Ectodermal cell (in vitro differentiated cells): Measurements from ENCODE around the gene SLC5A6.

ENCODE experiments used
- H3K27ac ChIP-seq: 2 replicates; pipeline ENCODE4 v1.7.0; 2013; ENCODE audit warnings: mild to moderate bottlenecking, low read depth, low read length; ENCODE audit not compliant: insufficient read depth, poor library complexity, severe bottlenecking
- H3K27me3 ChIP-seq: 2 replicates; pipeline ENCODE4 v1.7.0; 2013; ENCODE audit warnings: mild to moderate bottlenecking, low read length; ENCODE audit not compliant: insufficient read depth, control insufficient read depth, poor library complexity, severe bottlenecking
- H3K36me3 ChIP-seq: one replicate; pipeline ENCODE4 v1.7.0; 2013; ENCODE audit warnings: low read length; ENCODE audit not compliant: control insufficient read depth, insufficient read depth
- H3K4me1 ChIP-seq: one replicate; pipeline ENCODE4 v1.7.0; 2013; ENCODE audit warnings: low read length; ENCODE audit not compliant: control insufficient read depth, insufficient read depth
- H3K4me3 ChIP-seq: 2 replicates; pipeline ENCODE4 v1.7.0; 2013; ENCODE audit warnings: low read depth, low read length, control low read depth; ENCODE audit not compliant: insufficient read depth
- H3K9me3 ChIP-seq: 2 replicates; pipeline ENCODE4 v1.7.0; 2013; ENCODE audit warnings: mild to moderate bottlenecking, low read length, moderate library complexity; ENCODE audit not compliant: control insufficient read depth
- WGBS, 2 experiments: methylation state at CpG; one replicate each; pipeline ENCODE4 v1.1.7; 2013; ENCODE audit warnings: missing lambda C conversion rate in 2 of 2; 5-methylcytosine and 5-hydroxymethylcytosine counted together

SLC5A6 gene

DNA sequence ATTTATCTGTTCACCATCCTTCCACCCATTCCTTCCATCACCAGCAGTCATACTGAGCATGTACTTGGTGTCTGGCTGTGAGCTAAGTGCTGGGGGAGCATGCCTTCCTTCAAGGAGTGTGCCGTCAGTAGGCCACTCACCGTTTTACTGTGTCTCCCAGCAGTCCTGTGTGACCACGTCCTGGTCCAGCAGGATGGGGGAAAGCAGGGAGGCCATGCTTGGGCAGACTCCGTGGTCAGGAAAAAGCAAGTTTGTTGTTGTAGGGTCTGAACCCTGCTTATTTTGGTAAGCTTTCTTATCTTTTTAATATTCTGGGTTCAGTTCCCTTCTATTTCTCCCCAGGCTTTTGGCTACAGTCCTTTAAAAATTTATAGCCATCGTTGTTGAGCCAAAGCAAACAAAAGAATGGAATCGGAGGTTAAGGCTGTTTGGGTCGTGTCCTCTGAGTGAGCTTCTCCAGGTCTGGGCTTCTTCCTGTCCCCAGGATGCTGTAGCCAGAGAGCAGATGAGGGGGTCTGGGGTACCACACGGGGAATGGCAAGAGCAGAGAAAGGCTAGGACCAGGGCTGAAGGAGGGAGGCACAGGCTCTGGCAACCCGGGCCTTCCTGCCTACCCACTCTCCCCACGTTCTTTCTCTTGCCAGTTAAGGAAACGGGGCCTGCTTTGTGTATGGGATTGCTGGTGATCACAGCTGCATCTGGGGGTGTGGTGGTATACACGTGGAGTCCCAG is 37.3 kb upstream of the SLC5A6 start:
- WGBS, 2 experiments, result 83 to 87% methylated on average over 12 of the region's 12 CpGs
- no peaks in the 10 kb centered on the region for H3K4me1 ChIP-seq
- H3K27ac ChIP-seq, result no peak overlapping the region
- H3K4me3 ChIP-seq, result no peak overlapping the region
- H3K36me3 ChIP-seq, result peaks cover 1% of the 10 kb centered on the region
- H3K9me3 ChIP-seq, result no peaks in the 10 kb centered on the region
- H3K27me3 ChIP-seq, result peaks cover 12% of the 10 kb centered on the region

DNA sequence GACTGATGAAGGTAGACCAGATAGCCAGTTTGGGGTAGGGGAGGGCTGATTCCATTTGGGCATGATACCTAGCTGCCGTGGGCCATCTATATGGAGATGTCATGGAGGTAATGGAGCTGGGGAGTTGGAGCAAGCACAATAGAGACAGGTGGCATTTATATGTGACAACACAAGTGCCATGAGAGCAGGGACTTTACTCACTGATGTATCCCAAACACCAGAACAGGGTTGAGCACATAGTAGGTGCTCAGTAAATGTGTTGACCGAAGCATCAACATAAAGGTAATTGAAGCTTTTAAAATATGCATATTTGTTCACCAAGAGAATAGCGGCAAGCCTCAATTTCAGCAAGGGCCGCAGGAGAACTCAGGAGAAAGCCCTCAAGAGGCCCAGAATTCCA is 35.8 kb upstream of the SLC5A6 start:
- Histone ChIP-seq H3K27ac (no peak overlapping the region), H3K27me3 (peaks cover 12% of the 10 kb centered on the region), H3K9me3 (no peaks in the 10 kb centered on the region), H3K4me1 (no peaks in the 10 kb centered on the region), H3K4me3 (no peak overlapping the region), H3K36me3 (peaks cover 16% of the 10 kb centered on the region)
- WGBS, 2 experiments, result 69 to 72% methylated on average over 4 of the region's 4 CpGs

DNA sequence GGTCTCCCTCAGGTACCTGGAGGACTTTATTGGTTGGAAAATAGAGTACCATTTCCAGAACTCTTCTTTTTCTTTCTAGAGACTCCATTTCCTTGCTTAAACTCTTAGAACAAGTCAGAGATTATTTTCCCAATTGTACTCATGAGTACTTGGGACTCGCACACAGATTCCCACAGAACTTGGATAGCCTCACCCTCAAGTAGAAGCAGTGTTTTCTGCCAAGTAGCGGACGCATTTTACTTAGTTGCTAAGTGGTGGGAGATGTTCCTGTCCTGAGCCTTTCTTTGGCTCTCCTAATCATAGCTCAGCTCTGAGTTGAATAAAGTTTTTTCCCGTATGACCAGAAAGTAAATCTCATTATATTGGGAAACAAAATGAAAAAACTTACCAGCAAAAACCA is 33.6 kb upstream of the SLC5A6 start:
- Histone ChIP-seq H3K9me3 (no peaks in the 10 kb centered on the region), H3K4me3 (no peak overlapping the region), H3K36me3 (peaks cover 37% of the 10 kb centered on the region), H3K27me3 (peaks cover 2% of the 10 kb centered on the region), H3K27ac (no peak overlapping the region), H3K4me1 (no peaks in the 10 kb centered on the region)
- 93 to 97% methylated on average over 4 of the region's 4 CpGs for WGBS, 2 experiments

DNA sequence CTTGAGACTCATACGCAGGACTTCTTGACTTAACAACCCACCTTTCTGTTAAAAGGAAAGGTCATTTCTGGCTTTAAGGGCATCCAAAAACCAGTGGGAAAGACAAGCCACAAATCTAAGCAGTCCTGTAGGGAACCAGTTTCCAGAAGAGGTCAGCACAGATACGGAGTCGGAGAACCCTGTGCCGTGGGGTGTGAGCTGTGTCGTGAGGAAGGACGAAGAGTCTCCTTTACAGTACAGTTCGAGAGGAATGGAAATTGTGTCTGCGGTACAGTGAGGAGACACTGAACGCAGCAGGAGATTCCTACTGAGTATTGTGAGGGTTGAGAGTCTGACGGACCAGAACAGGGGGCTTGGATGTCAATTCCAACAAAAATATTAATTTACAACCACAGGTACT is 33.0 kb upstream of the SLC5A6 start:
- no peak overlapping the region for H3K4me3 ChIP-seq
- H3K27ac ChIP-seq, result no peak overlapping the region
- 91 to 94% methylated on average over 9 to 10 of the region's 10 CpGs for WGBS, 2 experiments

DNA sequence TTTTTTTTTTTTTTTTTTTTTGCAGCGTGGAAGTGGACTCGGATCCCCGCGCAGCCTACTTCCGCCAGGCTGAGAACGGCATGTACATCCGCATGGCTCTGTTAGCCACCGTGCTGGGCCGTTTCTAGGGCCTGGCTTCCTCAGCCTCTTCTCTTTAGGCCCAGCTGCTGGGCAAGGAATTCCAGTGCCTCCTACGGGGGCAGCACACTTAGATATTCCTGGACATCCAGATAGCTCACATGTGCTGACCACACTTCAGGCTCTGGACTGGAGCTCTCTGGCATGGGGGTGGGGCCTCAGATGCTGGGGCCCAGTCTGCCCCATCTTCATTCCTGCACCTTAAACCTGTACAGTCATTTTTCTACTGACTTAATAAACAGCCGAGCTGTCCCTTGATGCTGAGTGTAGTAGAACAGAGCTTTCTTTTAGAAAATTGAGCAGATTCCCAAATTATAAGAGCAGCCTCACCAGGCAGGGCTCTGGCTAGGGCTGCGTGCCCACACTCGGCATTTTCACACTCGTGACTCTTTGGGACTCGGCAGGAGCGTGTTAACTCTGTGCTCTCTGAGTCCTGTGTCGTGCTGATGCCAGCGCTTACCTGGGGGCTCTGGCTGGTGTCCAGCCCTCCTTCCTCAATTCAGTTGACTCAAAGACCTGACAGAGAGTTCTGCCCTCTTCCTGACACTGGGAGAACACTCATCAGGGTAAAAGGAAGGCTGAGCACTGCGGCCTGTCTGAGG is 31.5 kb upstream of the SLC5A6 start:
- Histone ChIP-seq H3K9me3 (no peaks in the 10 kb centered on the region), H3K4me1 (no peaks in the 10 kb centered on the region), H3K27ac (no peak overlapping the region), H3K4me3 (no peak overlapping the region), H3K27me3 (no peaks in the 10 kb centered on the region), H3K36me3 (peaks cover 54% of the 10 kb centered on the region)
- WGBS, 2 experiments, result 92 to 94% methylated on average over 19 of the region's 19 CpGs

More for the DNA sequence above, 33.0 kb upstream of the SLC5A6 start:
- no peaks in the 10 kb centered on the region for H3K27me3 ChIP-seq
- H3K4me1 ChIP-seq, result no peaks in the 10 kb centered on the region
- peaks cover 42% of the 10 kb centered on the region for H3K36me3 ChIP-seq
- no peaks in the 10 kb centered on the region for H3K9me3 ChIP-seq

DNA sequence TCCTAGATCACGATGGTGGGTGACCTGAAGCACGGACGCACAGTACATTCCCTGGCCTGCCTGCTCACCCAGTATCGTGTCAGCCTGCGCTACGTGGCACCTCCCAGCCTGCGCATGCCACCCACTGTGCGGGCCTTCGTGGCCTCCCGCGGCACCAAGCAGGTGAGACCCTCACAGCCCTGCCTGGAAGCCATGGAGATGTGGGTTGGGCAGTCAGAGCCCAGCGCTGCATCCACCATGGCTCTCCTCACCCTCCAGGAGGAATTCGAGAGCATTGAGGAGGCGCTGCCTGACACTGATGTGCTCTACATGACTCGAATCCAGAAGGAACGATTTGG is 30.5 kb upstream of the SLC5A6 start:
- 96 to 97% methylated on average over 16 of the region's 16 CpGs for WGBS, 2 experiments
- no peak overlapping the region for H3K27ac ChIP-seq
- H3K36me3 ChIP-seq, result peaks cover 60% of the 10 kb centered on the region
- H3K4me1 ChIP-seq, result no peaks in the 10 kb centered on the region
- H3K27me3 ChIP-seq, result no peaks in the 10 kb centered on the region
- H3K9me3 ChIP-seq, result no peaks in the 10 kb centered on the region
- H3K4me3 ChIP-seq, result no peak overlapping the region

DNA sequence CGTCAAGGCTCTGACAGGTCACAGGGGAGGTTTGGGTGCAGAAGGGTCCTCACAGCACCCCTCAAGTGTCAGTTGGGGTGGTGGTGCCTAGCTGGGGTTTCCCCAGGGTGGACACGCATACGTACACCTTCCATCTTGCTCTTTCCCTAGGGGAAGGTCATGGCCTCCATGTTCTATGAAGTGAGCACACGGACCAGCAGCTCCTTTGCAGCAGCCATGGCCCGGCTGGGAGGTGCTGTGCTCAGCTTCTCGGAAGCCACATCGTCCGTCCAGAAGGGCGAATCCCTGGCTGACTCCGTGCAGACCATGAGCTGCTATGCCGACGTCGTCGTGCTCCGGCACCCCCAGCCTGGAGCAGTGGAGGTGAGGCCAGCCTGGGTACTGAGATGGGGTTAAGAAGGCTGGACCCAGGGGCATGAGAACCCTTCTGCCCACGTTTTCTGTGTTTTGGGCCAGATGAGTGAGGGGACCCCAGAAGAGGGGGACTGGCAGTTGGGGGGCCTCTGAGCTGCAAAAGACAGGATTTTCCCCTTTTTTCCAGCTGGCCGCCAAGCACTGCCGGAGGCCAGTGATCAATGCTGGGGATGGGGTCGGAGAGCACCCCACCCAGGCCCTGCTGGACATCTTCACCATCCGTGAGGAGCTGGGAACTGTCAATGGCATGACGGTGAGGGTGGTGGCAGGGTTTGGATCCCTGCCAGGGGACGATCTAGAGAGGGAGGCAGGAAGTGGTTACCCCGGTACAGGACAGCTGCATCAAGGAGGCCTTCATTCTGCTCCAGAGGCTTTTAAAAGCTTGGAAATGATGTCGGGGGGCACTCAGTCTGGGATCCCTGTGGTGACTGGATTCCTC is 29.9 kb upstream of the SLC5A6 start:
- WGBS, 2 experiments, result 95 to 96% methylated on average over 24 of the region's 24 CpGs
- Histone ChIP-seq H3K4me1 (no peaks in the 10 kb centered on the region), H3K27me3 (no peaks in the 10 kb centered on the region), H3K9me3 (no peaks in the 10 kb centered on the region), H3K4me3 (no peak overlapping the region), H3K36me3 (peaks cover 66% of the 10 kb centered on the region), H3K27ac (no peak overlapping the region)

DNA sequence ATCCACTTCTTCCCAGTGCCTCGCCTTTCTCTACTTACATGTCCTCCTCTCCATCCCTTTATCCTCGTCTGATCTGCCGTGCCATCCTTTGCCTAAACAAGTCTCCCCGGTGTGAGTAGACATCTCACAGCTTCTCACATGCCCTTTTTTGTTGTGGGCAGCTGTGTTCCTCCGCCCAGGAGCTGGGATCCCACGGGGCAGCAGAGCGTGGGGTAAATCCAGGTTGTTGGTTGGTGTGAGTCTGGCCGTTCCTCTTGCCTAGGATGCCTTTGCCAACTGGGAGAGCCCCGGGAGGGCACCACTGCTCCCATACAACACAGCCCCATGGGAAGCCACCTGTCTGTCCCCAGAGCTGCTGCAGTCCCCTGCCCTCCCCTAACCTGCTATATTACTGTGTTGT is 28.3 kb upstream of the SLC5A6 start:
- no peak overlapping the region for H3K27ac ChIP-seq
- H3K4me3 ChIP-seq, result no peak overlapping the region
- H3K36me3 ChIP-seq, result peaks cover 79% of the 10 kb centered on the region
- H3K27me3 ChIP-seq, result no peaks in the 10 kb centered on the region
- WGBS, 2 experiments, result 95 to 97% methylated on average over 9 of the region's 9 CpGs
- no peaks in the 10 kb centered on the region for H3K9me3 ChIP-seq
- H3K4me1 ChIP-seq, result no peaks in the 10 kb centered on the region

DNA sequence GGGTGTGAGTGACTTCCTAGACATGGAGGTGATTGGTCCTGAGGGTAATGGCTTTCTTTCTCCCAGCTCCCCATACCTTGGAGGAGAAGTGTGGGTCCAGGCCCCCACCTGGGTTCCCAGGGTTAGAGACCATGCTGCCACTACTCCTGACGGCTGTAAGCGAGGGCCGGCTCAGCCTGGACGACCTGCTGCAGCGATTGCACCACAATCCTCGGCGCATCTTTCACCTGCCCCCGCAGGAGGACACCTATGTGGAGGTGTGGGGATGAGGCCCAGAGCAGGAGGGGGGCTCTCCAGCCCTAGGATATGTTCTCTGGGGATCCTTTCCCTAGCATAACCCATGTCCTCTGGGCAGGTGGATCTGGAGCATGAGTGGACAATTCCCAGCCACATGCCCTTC is 26.9 kb upstream of the SLC5A6 start:
- Histone ChIP-seq H3K27me3 (no peaks in the 10 kb centered on the region), H3K36me3 (peaks cover 87% of the 10 kb centered on the region)

DNA sequence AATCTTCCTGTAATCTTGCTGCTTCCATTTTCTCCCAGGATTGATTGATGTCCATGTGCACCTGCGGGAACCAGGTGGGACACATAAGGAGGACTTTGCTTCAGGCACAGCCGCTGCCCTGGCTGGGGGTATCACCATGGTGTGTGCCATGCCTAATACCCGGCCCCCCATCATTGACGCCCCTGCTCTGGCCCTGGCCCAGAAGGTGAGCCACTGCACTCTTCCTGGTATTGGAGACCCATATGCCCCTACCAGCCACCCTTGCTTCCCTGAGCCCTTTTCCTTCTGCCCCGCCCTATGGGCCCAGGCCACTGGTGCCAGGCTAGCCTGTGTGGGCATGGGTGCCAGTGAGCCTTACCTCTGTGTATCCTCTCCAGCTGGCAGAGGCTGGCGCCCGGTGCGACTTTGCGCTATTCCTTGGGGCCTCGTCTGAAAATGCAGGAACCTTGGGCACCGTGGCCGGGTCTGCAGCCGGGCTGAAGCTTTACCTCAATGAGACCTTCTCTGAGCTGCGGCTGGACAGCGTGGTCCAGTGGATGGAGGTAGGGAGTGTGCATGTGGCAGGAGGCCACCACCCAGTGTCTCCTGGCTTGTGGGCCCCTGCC is 25.4 kb upstream of the SLC5A6 start:
- H3K4me1 ChIP-seq, result no peaks in the 10 kb centered on the region
- no peak overlapping the region for H3K4me3 ChIP-seq
- H3K9me3 ChIP-seq, result no peaks in the 10 kb centered on the region
- WGBS, 2 experiments, result 96% methylated on average over 15 of the region's 15 CpGs
- H3K36me3 ChIP-seq, result peaks cover 88% of the 10 kb centered on the region
- no peaks in the 10 kb centered on the region for H3K27me3 ChIP-seq
- no peak overlapping the region for H3K27ac ChIP-seq

More for the DNA sequence above, 26.9 kb upstream of the SLC5A6 start:
- H3K9me3 ChIP-seq, result no peaks in the 10 kb centered on the region
- H3K4me3 ChIP-seq, result no peak overlapping the region
- WGBS, 2 experiments, result 95 to 98% methylated on average over 8 of the region's 8 CpGs
- no peak overlapping the region for H3K27ac ChIP-seq
- no peaks in the 10 kb centered on the region for H3K4me1 ChIP-seq
